B cell (primary cell): ENCODE results near the gene CLCN5. TPM values are rescaled to one million over a fixed set of nuclear protein-coding genes. Genes with fewer than 3 reads are reported as not detected.

ENCODE experiments used
- ATAC-seq: fragments of 200-7000 bp; cut with Tn5 transposase; one replicate; pipeline ENCODE4 v1.10.0; 2021; ENCODE audit warnings: low read depth, mild to moderate bottlenecking, moderate number of reproducible peaks, moderate library complexity
- CTCF ChIA-PET: fragments of 350-600 bp; sonication (Branson Sonifier 250); formaldehyde crosslinking; loops from one replicate; lab custom pipeline; 2021; ENCODE audit warnings: antibody characterized with exemption, inconsistent platforms; lab: Charles Lee
- POLR2A ChIA-PET: fragments of 350-600 bp; sonication (Branson Sonifier 250); formaldehyde crosslinking; loops from one replicate; lab custom pipeline; 2021; ENCODE audit warnings: antibody characterized with exemption; lab: Charles Lee
- DNase-seq: peaks from one replicate; pipeline ENCODE4 v3.0.0; 2013
- H2AFZ ChIP-seq: 2 replicates; pipeline ENCODE4 v1.6.1; 2012; ENCODE audit warnings: mild to moderate bottlenecking, low read depth, low read length; ENCODE audit not compliant: insufficient read depth, poor library complexity, severe bottlenecking
- H3K27ac ChIP-seq, 2 donors: 1 replicate in 1 of 2; 2 replicates in 1 of 2; pipeline ENCODE4 v1.5.1; 2012 to 2013; ENCODE audit warnings: low read length in 2 of 2, mild to moderate bottlenecking in 2 of 2, moderate library complexity in 1 of 2
- H3K27me3 ChIP-seq, 4 experiments: fragments of 200-600 bp in 1 of 4; sonication (generic) in 1 of 4; replicated peaks in 1 of 4; 1 replicate in 2 of 4; 2 replicates in 2 of 4; pipeline versions ENCODE4 v1.6.1 to v1.7.0; 2013 to 2016; ENCODE audit warnings: low read length in 3 of 4, mild to moderate bottlenecking in 2 of 4, mixed read lengths in 1 of 4, moderate library complexity in 1 of 4; ENCODE audit not compliant: insufficient read depth in 4 of 4, control insufficient read depth in 3 of 4; ENCODE audit errors: control extremely low read depth in 1 of 4
- H3K36me3 ChIP-seq, 2 experiments: replicated peaks in 1 of 2; 1 replicate in 1 of 2; 2 replicates in 1 of 2; pipeline versions ENCODE4 v1.6.1 to v1.7.1; 2013; ENCODE audit warnings: low read length in 1 of 2; ENCODE audit not compliant: insufficient read depth in 2 of 2, control insufficient read depth in 1 of 2; ENCODE audit errors: control extremely low read depth in 1 of 2, extremely low read depth in 1 of 2
- H3K4me1 ChIP-seq, 2 donors: fragments of 200-600 bp in 1 of 2; sonication (generic) in 1 of 2; 1 replicate in 1 of 2; 2 replicates in 1 of 2; pipeline versions ENCODE4 v1.5.1 to v1.6.1; 2013 to 2017; ENCODE audit warnings: low read length in 2 of 2; ENCODE audit not compliant: control insufficient read depth in 2 of 2, insufficient read depth in 2 of 2
- H3K4me2 ChIP-seq: replicated peaks from 2 replicates; pipeline ENCODE3; 2012; ENCODE audit warnings: mild to moderate bottlenecking, low read depth, low read length; ENCODE audit not compliant: poor library complexity, severe bottlenecking
- H3K4me3 ChIP-seq, 5 experiments: fragments of 200-600 bp in 1 of 5; sonication (generic) in 1 of 5; 1 replicate in 3 of 5; 2 replicates in 2 of 5; pipeline versions ENCODE4 v1.5.1 to v1.7.0; 2011 to 2016; ENCODE audit warnings: low read length in 4 of 5, mild to moderate bottlenecking in 4 of 5, low read depth in 2 of 5, control low read depth in 1 of 5, moderate library complexity in 1 of 5; ENCODE audit not compliant: insufficient read depth in 1 of 5; ENCODE audit errors: control extremely low read depth in 1 of 5, extremely low read depth in 1 of 5
- H3K79me2 ChIP-seq: fragments of 200-600 bp; sonication (generic); one replicate; pipeline ENCODE4 v1.6.0; 2016; ENCODE audit warnings: low read length; ENCODE audit not compliant: control insufficient read depth, insufficient read depth
- H3K9ac ChIP-seq: fragments of 200-600 bp; sonication (generic); 2 replicates; pipeline ENCODE4 v1.6.1; 2017; ENCODE audit warnings: mild to moderate bottlenecking, low read length, moderate library complexity
- H3K9me3 ChIP-seq, 3 donors: one replicate each; pipeline versions ENCODE4 v1.6.1 to v1.7.1; 2013; ENCODE audit warnings: low read length in 2 of 3; ENCODE audit not compliant: control insufficient read depth in 2 of 3, insufficient read depth in 1 of 3; ENCODE audit errors: control extremely low read depth in 1 of 3
- H4K20me1 ChIP-seq: 2 replicates; pipeline ENCODE4 v1.6.0; 2012; ENCODE audit warnings: mild to moderate bottlenecking, low read length; ENCODE audit not compliant: insufficient read depth, control insufficient read depth, poor library complexity, severe bottlenecking
- H3K27ac Mint-ChIP-seq: one replicate; pipeline ENCODE4 v1.8.0; 2021; ENCODE audit warnings: mixed read lengths
- H3K27me3 Mint-ChIP-seq: one replicate; pipeline ENCODE4 v1.8.0; 2021; ENCODE audit warnings: mixed read lengths
- H3K4me1 Mint-ChIP-seq: one replicate; pipeline ENCODE4 v1.8.0; 2021; ENCODE audit warnings: mixed read lengths
- H3K4me3 Mint-ChIP-seq: one replicate; pipeline ENCODE4 v1.8.0; 2021; ENCODE audit warnings: mixed read lengths
- H3K9me3 Mint-ChIP-seq: one replicate; pipeline ENCODE4 v1.8.0; 2022; ENCODE audit warnings: mixed read lengths; ENCODE audit not compliant: insufficient read depth
- EZH2 ChIP-seq: IDR thresholded peaks from 2 replicates; pipeline ENCODE4 v1.6.1; 2012; ENCODE audit warnings: borderline replicate concordance, low read depth, mild to moderate bottlenecking, moderate library complexity, low read length; ENCODE audit not compliant: insufficient read depth, poor library complexity, severe bottlenecking
- WGBS: methylation state at CpG from one replicate; pipeline ENCODE4 v1.1.5; 2013; ENCODE audit warnings: missing lambda C conversion rate; ENCODE audit not compliant: insufficient coverage; 5-methylcytosine and 5-hydroxymethylcytosine counted together
- intact Hi-C: fragments of 100-400 bp; cut with micrococcal nuclease; formaldehyde crosslinking; loops from one replicate; pipeline ENCODE4 v1.10.0; 2022
- polyA plus RNA-seq: library from polyadenylated mRNA; depleted of rRNA; stranded (reverse); fragments of >200 nt; gene quantifications from 2 replicates; pipeline ENCODE4 v1.2.3, GENCODE V29; 2012
- total RNA-seq, 2 donors: library from RNA; stranded (reverse); fragments of 120-200 nt in 1 of 2; gene quantifications; 1 replicate in 1 of 2; 2 replicates in 1 of 2; pipeline versions ENCODE4 v1.2.3 to v1.2.4, GENCODE V29; 2013 to 2022
- TF ChIP-seq, protein P1 (sequence below): fragments of 200-600 bp; IDR thresholded peaks from one replicate; pipeline ENCODE4 v1.8.0; 2022; ENCODE audit warnings: antibody characterized with exemption, mild to moderate bottlenecking

The CLCN5 gene
- total and polyA plus RNA-seq, 2 donors (not counting 1 experiment from before 2014, with no cell fraction given): 0.55 to 3.6 TPM

DNA sequence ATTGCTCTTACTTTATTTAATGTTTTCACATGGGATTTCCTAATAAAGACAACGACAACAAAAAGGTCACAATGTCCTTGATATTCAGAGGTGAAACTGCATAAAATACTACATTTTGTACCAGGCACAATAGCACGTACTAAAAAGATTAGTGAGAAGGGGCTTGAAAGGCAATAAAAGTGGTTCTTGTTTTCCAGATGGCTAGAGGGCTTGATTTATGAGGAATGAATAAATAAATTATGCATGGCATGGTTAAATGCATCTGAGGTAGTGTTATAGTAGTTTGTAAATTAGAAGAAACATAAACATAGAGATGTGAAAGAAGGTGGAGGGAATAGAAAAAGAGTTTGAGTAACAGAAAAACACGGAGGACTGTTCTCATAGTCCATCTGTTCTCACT, 123.4 kb downstream of the CLCN5 start:
- H2AFZ ChIP-seq: no peak overlapping the region
- no CpG with 5 or more reads among the region's 3 CpGs for WGBS

DNA sequence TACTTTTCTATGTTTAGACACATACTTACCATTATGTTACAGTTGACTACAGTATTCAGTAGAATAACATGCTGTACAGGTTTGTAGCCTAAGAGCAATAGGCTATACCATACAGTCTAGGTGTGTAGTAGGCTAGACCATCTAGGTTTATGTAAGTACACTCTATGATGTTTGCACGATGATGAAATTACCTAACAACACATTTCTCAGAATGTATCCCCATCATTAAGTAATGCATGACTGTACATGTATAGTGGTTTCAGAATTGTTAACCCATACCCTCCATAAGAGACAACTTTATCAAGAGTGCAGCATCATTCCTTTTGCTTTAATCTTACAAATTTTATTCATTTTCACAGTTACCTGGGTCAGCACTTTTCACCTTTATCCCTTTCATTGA, 126.8 kb downstream of the CLCN5 start:
- H3K27me3 Mint-ChIP-seq: no peaks in the 10 kb centered on the region

More for the DNA sequence above, 123.4 kb downstream of the CLCN5 start:
- H3K4me1 ChIP-seq: no peaks in the 10 kb centered on the region
- CTCF ChIA-PET: no interaction called here
- Mint-ChIP-seq H3K27ac (no peak overlapping the region), H3K27me3 (no peaks in the 10 kb centered on the region), H3K4me1 (no peaks in the 10 kb centered on the region), H3K9me3 (no peaks in the 10 kb centered on the region), H3K4me3 (no peak overlapping the region)
- no peak overlapping the region for H3K27ac ChIP-seq
- POLR2A ChIA-PET: no interaction called here
- H3K36me3 ChIP-seq: no peaks in the 10 kb centered on the region
- H3K79me2 ChIP-seq: no peaks in the 10 kb centered on the region
- TF ChIP-seq, protein P1, sequence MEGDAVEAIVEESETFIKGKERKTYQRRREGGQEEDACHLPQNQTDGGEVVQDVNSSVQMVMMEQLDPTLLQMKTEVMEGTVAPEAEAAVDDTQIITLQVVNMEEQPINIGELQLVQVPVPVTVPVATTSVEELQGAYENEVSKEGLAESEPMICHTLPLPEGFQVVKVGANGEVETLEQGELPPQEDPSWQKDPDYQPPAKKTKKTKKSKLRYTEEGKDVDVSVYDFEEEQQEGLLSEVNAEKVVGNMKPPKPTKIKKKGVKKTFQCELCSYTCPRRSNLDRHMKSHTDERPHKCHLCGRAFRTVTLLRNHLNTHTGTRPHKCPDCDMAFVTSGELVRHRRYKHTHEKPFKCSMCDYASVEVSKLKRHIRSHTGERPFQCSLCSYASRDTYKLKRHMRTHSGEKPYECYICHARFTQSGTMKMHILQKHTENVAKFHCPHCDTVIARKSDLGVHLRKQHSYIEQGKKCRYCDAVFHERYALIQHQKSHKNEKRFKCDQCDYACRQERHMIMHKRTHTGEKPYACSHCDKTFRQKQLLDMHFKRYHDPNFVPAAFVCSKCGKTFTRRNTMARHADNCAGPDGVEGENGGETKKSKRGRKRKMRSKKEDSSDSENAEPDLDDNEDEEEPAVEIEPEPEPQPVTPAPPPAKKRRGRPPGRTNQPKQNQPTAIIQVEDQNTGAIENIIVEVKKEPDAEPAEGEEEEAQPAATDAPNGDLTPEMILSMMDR: no peak
- TF ChIP-seq EZH2: no peak
- H4K20me1 ChIP-seq: no peaks in the 10 kb centered on the region
- no peaks in the 10 kb centered on the region for H3K9me3 ChIP-seq
- intact Hi-C loops: no loop called here
- no peak overlapping the region for H3K9ac ChIP-seq
- ATAC-seq (no peak), DNase-seq (no peak)
- H3K4me3 ChIP-seq: no peak overlapping the region
- no peak overlapping the region for H3K4me2 ChIP-seq
- H3K27me3 ChIP-seq: no peaks in the 10 kb centered on the region

More for the DNA sequence above, 126.8 kb downstream of the CLCN5 start:
- no peaks in the 10 kb centered on the region for H3K9me3 Mint-ChIP-seq
- no peak overlapping the region for H3K27ac ChIP-seq
- no peaks in the 10 kb centered on the region for H3K9me3 ChIP-seq
- ChIA-PET POLR2A (no interaction called here), CTCF (no interaction called here)
- H3K36me3 ChIP-seq: no peaks in the 10 kb centered on the region
- no peak overlapping the region for H3K9ac ChIP-seq
- H3K4me2 ChIP-seq: no peak overlapping the region
- no peaks in the 10 kb centered on the region for H3K79me2 ChIP-seq
- no peak for TF ChIP-seq EZH2
- TF ChIP-seq, protein P1: no peak
- no peaks in the 10 kb centered on the region for H4K20me1 ChIP-seq
- intact Hi-C loops: no loop called here
- no peak for ATAC-seq
- no peak overlapping the region for H3K4me3 ChIP-seq
- H3K4me1 Mint-ChIP-seq: no peaks in the 10 kb centered on the region
- no peaks in the 10 kb centered on the region for H3K27me3 ChIP-seq
- WGBS: no CpG with 5 or more reads among the region's 1 CpG
- no peak overlapping the region for H2AFZ ChIP-seq
- H3K4me1 ChIP-seq: no peaks in the 10 kb centered on the region
- no peak overlapping the region for H3K27ac Mint-ChIP-seq
- no peak overlapping the region for H3K4me3 Mint-ChIP-seq
- no peak for DNase-seq
